ENCODE measurements around the gene FOXO3.

DNA sequence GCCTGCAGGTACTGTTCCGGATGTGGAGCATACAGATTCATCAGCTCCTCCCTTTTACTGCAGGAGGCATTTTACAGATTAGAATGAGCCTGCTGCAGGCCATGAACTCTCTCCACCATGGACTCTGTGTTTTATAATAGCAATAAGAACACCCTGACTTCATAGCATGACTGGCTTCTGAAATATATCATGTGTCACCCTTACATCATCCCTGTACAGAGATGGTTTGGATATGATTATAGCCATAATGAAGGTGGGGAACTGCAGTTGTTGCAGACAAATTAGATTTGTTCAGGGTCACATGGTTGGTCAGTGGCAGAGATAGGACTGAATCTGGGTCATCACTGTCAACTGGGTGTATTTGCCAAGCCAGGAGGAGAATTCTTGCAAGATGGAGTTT lies 100.7 kb downstream of the FOXO3 start:
- TF ChIP-seq, protein P1, sequence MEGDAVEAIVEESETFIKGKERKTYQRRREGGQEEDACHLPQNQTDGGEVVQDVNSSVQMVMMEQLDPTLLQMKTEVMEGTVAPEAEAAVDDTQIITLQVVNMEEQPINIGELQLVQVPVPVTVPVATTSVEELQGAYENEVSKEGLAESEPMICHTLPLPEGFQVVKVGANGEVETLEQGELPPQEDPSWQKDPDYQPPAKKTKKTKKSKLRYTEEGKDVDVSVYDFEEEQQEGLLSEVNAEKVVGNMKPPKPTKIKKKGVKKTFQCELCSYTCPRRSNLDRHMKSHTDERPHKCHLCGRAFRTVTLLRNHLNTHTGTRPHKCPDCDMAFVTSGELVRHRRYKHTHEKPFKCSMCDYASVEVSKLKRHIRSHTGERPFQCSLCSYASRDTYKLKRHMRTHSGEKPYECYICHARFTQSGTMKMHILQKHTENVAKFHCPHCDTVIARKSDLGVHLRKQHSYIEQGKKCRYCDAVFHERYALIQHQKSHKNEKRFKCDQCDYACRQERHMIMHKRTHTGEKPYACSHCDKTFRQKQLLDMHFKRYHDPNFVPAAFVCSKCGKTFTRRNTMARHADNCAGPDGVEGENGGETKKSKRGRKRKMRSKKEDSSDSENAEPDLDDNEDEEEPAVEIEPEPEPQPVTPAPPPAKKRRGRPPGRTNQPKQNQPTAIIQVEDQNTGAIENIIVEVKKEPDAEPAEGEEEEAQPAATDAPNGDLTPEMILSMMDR (IDR thresholded peaks at IDR 0.05), result no peak
- TF ChIP-seq POLR2AphosphoS5 (IDR thresholded peaks at IDR 0.05) (no peak), POLR2A (IDR thresholded peaks at IDR 0.05) (no peak)
